Gastroesophageal sphincter (tissue), 4 donors: ENCODE results near the gene HTR1B. TPM values are rescaled to one million over a fixed set of nuclear protein-coding genes. Genes with fewer than 3 reads are reported as not detected.

Experiments
- ATAC-seq: fragments of 150-250 bp; one replicate; pipeline ENCODE4 v1.9.1; 2016; ENCODE audit warnings: mild to moderate bottlenecking, moderate library complexity
- H3K27ac ChIP-seq, 4 donors: fragments of 200-600 bp; sonication (generic) in 3 of 4; 1 replicate in 3 of 4; 2 replicates in 1 of 4; pipeline ENCODE4 v1.5.1; 2016 to 2019
- H3K27me3 ChIP-seq: fragments of 200-600 bp; sonication (generic); one replicate; pipeline ENCODE4 v1.5.1; 2019
- H3K36me3 ChIP-seq, 2 donors: fragments of 200-600 bp; sonication (generic); one replicate each; pipeline ENCODE4 v1.5.1; 2019; ENCODE audit warnings: control low read depth in 1 of 2
- H3K4me1 ChIP-seq, 3 donors: fragments of 200-600 bp; sonication (generic); 1 replicate in 2 of 3; 2 replicates in 1 of 3; pipeline ENCODE4 v1.5.1; 2016 to 2019; ENCODE audit warnings: control low read depth in 2 of 3
- H3K4me3 ChIP-seq, 2 donors: fragments of 200-600 bp; sonication (generic); one replicate each; pipeline ENCODE4 v1.5.1; 2019; ENCODE audit warnings: mild to moderate bottlenecking in 1 of 2, moderate library complexity in 1 of 2
- H3K9me3 ChIP-seq, 3 donors: fragments of 200-600 bp; sonication (generic); one replicate each; pipeline ENCODE4 v1.5.1; 2017 to 2019; ENCODE audit warnings: control low read depth in 2 of 3
- CTCF ChIP-seq, 4 experiments: fragments of 200-600 bp in 2 of 4; fragments of 450-650 bp in 2 of 4; sonication (generic) in 1 of 4; IDR thresholded peaks; one replicate each; pipeline ENCODE4 v1.5.1; 2017 to 2019; ENCODE audit warnings: antibody characterized with exemption in 4 of 4, mild to moderate bottlenecking in 2 of 4, moderate library complexity in 2 of 4
- EP300 ChIP-seq: sonication (generic); formaldehyde crosslinking; IDR thresholded peaks from one replicate; pipeline ENCODE4 v1.6.1; 2017; ENCODE audit warnings: antibody characterized with exemption, mild to moderate bottlenecking
- POLR2A ChIP-seq, 2 donors: fragments of 450-650 bp; IDR thresholded peaks; one replicate each; pipeline ENCODE4 v1.6.1; 2017; ENCODE audit warnings: antibody characterized with exemption in 2 of 2, mild to moderate bottlenecking in 2 of 2, moderate library complexity in 1 of 2
- POLR2AphosphoS5 ChIP-seq: sonication (generic); formaldehyde crosslinking; IDR thresholded peaks from one replicate; pipeline ENCODE4 v1.6.1; 2017; ENCODE audit warnings: antibody characterized with exemption
- WGBS, 2 donors: methylation state at CpG; one replicate each; pipeline ENCODE4 v1.1.5; 2018; ENCODE audit warnings: low coverage in 1 of 2; 5-methylcytosine and 5-hydroxymethylcytosine counted together
- total RNA-seq, 4 donors: library from RNA; depleted of rRNA; stranded (reverse); fragments of >200 nt; gene quantifications; one replicate each; pipeline ENCODE4 v1.1.0, GENCODE V29; 2016

The HTR1B gene
- 1 to 10 TPM in 3 of 4 donors, under 1 TPM in 1; 0.27 to 4.7 (median 2.5) TPM for total RNA-seq

DNA sequence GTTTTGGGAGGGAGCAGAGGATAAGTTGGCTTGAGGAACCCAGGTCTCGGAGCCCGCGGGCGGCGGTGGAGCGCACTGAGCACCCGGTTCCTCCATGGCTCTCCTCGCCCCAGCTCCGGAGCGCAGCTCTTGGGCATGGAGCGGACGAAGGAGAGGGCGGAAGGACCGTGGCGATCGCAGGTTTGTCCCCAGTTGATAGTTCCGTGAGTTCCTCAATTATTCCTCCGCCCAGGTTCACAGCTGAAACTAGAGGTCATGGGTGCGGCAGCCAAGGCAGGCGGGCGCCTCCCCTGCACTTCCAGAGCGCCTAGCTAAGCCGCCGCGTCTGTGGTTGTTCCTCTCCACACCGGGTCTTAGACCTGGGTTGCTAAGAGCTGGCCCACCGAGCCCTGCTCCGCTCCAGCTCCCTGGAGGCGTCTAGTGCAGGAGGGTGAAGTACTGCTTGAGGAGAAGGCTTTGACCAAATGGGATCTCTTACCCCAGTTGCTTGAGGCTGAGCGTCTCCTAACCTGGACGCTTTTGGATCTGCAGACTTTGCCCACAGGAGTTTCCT, at the start of gene HTR1B:
Gene HTR1B (minus strand): TSS at position 184 of the 553 bp plus-strand sequence. CDS start 88 bp downstream, at position 96.
- H3K9me3 ChIP-seq = no peaks in the 10 kb centered on the region
- no peak for ATAC-seq
- H3K27me3 ChIP-seq = peaks cover 41% of the 10 kb centered on the region
- no peak for TF ChIP-seq POLR2A (IDR thresholded peaks at IDR 0.05)
- no peak for TF ChIP-seq POLR2AphosphoS5
- TF ChIP-seq CTCF (IDR thresholded peaks at IDR 0.05) = no peak
- no peak for TF ChIP-seq EP300
- peak within 1 kb of the TSS; percentile 58 to 66 for H3K4me3 ChIP-seq
- H3K4me1 ChIP-seq = peaks cover 0 to 76% (median 12%) of the 10 kb centered on the region in 3 donors
- H3K36me3 ChIP-seq = no peaks in the 10 kb centered on the region
- H3K27ac ChIP-seq = peak within 1 kb of the TSS; percentile 54 to 85 (median 83)
- WGBS, 2 donors = no CpG with 5 or more reads among the region's 31 CpGs

DNA sequence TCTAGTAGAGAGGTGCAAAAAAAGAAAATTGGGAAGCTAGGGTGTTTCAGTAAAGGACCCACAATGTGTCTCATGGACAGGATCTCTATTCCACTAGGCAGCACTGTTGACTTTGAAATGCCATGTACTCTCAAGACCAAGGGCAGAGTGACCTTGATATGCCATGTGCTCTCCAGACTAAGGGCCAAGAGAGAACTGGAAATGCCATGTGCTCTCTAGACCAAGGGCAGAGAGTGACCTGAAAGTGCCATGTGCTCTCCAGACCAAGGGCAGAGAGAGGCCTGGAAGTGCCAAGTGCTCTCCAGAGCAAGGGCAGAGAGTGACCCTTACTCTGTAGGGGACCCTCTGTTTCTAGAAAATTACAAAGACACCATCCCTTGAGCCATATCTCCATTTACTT, 49.3 kb upstream of the HTR1B start:
- no peaks in the 10 kb centered on the region for H3K36me3 ChIP-seq
- TF ChIP-seq POLR2AphosphoS5 (no peak), CTCF (IDR thresholded peaks at IDR 0.05) (no peak), EP300 (no peak), POLR2A (IDR thresholded peaks at IDR 0.05) (no peak)
- H3K4me1 ChIP-seq = no peaks in the 10 kb centered on the region
- no peaks in the 10 kb centered on the region for H3K27me3 ChIP-seq
- peaks cover 0 to 60% (median 0%) of the 10 kb centered on the region in 3 donors for H3K9me3 ChIP-seq
- no peak for ATAC-seq
- H3K27ac ChIP-seq = no peak overlapping the region
- no peak overlapping the region for H3K4me3 ChIP-seq

- H3K4me3 ChIP-seq = no peak overlapping the region
Observed at GRCh38 chr6:77511860-77512259, 48.6 kb upstream of the HTR1B start.

GRCh38 chr6:77502981-77503380, 39.7 kb upstream of the HTR1B start:
- H3K9me3 ChIP-seq = no peaks in the 10 kb centered on the region
- no peaks in the 10 kb centered on the region for H3K4me1 ChIP-seq
- ATAC-seq = no peak
- no peaks in the 10 kb centered on the region for H3K36me3 ChIP-seq
- no peak overlapping the region for H3K4me3 ChIP-seq
- no peak for TF ChIP-seq CTCF (IDR thresholded peaks at IDR 0.05)
- TF ChIP-seq EP300 = no peak
- no peak for TF ChIP-seq POLR2A (IDR thresholded peaks at IDR 0.05)
- TF ChIP-seq POLR2AphosphoS5 = no peak
- WGBS, 2 donors = 71% methylated on average over 1 of the region's 1 CpG; no CpG with 5 or more reads in 1 of the 2 donors
- no peak overlapping the region for H3K27ac ChIP-seq
- no peaks in the 10 kb centered on the region for H3K27me3 ChIP-seq

More at GRCh38 chr6:77511860-77512259, 48.6 kb upstream of the HTR1B start:
- H3K9me3 ChIP-seq = peaks cover 0 to 60% (median 0%) of the 10 kb centered on the region in 3 donors
- TF ChIP-seq POLR2AphosphoS5 = no peak
- TF ChIP-seq CTCF (IDR thresholded peaks at IDR 0.05) = no peak
- TF ChIP-seq EP300 = no peak
- TF ChIP-seq POLR2A (IDR thresholded peaks at IDR 0.05) = no peak
- no peaks in the 10 kb centered on the region for H3K27me3 ChIP-seq
- ATAC-seq = no peak
- 88% methylated on average over 1 of the region's 1 CpG; no CpG with 5 or more reads in 1 of the 2 donors for WGBS, 2 donors
- no peak overlapping the region for H3K27ac ChIP-seq
- H3K4me1 ChIP-seq = no peaks in the 10 kb centered on the region
- no peaks in the 10 kb centered on the region for H3K36me3 ChIP-seq

DNA sequence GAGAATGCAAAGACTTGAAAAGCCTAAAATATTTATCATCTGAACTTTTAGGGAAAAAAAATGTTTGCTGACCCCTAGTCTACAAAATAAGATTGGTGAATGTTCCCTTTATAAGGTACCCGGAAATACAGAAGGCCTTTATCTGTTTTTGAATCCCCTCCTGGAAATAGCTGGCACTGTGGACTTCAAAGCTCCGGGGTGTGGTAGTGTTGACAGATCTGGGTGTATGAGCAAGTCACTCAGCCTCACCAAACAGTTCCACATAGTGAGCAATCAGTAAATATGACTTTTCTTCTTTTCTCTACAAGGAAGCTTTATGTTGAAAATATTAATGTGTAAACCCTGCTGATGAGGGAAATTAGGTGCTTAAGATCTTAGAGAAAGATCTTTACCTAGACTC, 29.2 kb upstream of the HTR1B start:
- WGBS, 2 donors = 81 to 83% methylated on average over 2 of the region's 2 CpGs
- Histone ChIP-seq H3K4me1 (no peaks in the 10 kb centered on the region), H3K4me3 (no peak overlapping the region), H3K27ac (no peak overlapping the region), H3K9me3 (no peaks in the 10 kb centered on the region), H3K36me3 (no peaks in the 10 kb centered on the region), H3K27me3 (no peaks in the 10 kb centered on the region)
- TF ChIP-seq CTCF (IDR thresholded peaks at IDR 0.05) = no peak
- TF ChIP-seq POLR2A (IDR thresholded peaks at IDR 0.05) = no peak
- TF ChIP-seq EP300 = no peak
- TF ChIP-seq POLR2AphosphoS5 = no peak
- ATAC-seq = no peak
